Stimulated activated CD8-positive, alpha-beta memory T cell treated with anti-CD3 and anti-CD28 coated beads, Interleukin-2, amount 100 ng/mL, for 1 hour (primary cell): ENCODE results near the gene BORA.
"Not testable (repeated sequence)": the region's sequence is repeated elsewhere in the genome, so short reads cannot be mapped to it uniquely, and the experiment has no call there.

ENCODE experiments used
- DNase-seq, 2 donors: peaks; one replicate each; pipeline ENCODE4 v3.0.0-alpha.2; 2020; ENCODE audit warnings: low read depth in 2 of 2

Gene BORA

GRCh38 chr13:72727417-72728289 lies at the start of gene BORA, which contains the start of gene MZT1:
Gene BORA, plus strand, starts transcription at chr13:72727923. Its CDS starts 1,018 bp downstream, at chr13:72728941.
Gene MZT1, minus strand, starts transcription at chr13:72727629. Its CDS starts 27 bp downstream, at chr13:72727602.
- DNase-seq, result peak; percentile 87 to 88

DNA sequence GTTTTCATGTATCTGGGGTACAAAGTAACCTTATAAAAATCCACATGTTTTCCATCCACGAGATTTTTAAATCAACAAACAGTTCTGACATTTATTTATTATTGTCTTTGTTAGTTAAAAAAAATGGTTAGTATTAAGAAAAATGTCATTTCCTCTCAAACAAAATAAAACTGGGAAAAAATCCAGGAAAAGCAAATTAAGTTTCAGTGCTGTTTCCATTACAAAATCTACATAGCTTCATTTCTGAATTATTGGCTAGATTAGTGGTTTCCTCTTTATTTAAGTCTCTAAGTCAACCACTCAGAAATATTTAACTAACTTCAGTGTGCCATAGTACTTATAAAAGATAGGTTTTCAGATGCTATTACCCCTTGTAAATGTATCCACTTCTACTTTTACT lies 49.4 kb upstream of the BORA start:
- no peak for DNase-seq

- DNase-seq, result no peak
Measured at GRCh38 chr13:72680353-72680752, 47.4 kb upstream of the BORA start.

- DNase-seq, result no peak
Measured at GRCh38 chr13:72686766-72687165, 41.0 kb upstream of the BORA start.

DNA sequence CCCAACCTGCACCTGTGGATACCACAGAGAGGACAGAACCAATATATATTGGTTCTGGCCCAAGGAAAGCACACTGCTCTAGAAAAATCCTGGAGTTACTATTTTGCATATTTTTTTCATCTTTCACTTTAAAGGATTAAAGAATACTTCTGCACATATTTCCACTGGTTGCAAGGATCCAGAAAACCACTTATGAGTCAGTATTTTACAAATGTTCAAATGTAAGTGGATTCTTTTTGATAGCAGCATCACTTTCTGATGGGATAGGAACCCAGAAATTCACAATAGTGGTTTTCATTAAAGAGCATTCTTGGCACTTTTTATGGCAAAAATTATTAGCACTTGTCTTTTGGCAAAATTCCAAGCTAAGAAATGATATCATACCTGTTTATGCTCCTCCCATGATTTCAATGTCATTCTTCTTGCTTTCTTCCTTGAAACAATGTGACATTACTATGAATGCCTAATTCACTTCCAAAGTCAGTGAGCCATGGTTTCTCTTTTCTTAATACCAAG lies 38.5 kb upstream of the BORA start:
- no peak for DNase-seq

DNA sequence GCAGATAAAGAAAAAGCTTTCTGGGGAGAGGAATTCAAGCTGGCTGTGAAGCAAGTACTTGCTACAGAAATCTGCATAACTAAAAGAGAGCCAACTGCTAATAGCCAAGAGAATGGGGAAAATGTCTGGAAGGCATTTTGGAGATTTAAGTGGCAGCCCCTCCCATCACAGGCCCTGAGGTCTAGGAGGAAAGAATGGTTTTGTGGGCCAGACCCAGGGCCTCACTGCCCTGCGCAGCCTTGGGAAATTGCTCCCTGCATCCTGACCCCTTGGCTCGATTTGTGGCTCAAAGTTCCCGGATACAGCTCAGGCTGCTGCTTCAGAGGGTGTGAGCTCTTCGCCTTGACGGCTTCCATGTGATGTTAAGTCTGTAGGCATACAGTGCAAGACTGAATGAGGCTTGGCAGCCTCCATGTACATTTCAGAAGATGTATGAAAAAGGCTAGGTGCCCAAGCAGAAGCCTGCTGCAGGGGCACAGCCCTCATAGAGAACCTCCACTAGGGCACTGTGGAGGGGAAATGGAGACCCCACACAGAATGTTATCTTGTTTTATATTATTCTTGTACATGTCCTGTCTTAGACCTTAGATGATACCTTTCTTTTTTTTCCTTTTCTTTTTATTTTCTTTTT lies 34.7 kb upstream of the BORA start:
- DNase-seq, result no peak

DNA sequence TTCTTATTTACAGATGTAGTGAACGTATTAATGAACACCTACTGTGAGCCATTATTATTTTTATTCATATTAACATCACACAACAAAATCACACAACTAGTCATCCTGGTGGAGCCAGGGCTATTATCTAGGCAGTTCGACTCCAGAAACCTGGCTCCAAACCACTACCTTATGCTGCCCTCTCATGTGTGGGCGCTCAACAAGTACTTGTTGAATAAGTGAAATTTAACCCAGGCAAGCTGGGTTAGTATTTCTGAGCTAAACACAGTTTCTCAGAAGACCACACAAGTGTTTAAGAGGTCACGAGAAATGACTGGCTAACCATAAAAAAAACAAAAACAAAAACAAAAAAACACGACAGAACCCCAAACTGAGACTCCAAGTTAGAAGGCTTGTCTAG lies 33.9 kb upstream of the BORA start:
- DNase-seq, result no peak

- DNase-seq, result no peak
Measured at GRCh38 chr13:72694314-72694713, 33.4 kb upstream of the BORA start.

GRCh38 chr13:72696579-72696978 lies 31.1 kb upstream of the BORA start:
- no peak for DNase-seq

DNA sequence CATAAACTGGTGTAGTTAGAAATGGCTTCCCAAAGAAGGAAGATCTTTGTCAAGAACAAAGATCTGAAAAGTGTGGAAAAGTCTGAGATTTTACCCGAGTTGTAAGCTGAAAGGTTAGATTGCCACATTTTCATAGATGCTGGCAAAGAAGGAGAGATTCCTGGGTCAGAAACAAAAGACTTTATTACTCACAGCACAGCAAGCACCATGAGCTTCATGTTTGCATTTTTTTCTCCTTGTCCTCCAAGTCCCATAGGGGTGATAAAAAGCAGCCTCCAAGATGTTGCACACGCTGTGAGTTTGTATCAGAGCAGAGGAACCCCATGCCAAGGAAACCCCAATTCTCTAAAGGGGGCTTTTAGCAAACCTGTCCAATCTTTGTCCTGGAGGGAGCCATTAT lies 29.6 kb upstream of the BORA start:
- DNase-seq, result no peak

DNA sequence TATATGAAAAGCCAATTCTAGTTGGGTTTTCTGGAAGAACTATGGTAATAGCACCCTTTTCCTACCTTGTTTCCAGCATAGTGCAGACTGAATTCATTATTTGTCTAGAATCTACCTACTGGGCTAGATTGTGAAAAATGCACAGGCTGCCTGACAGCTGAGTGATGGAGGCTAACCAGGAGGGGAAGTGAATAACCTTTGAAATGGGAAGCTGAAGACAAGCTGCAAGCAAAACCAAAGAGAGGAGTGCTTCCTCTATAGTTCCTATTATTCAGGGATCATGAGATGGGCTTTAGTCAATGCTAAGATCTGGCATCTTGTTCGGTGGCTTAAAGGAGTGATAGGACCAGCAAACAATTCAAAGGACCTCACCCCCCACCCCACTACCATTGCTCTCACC lies 27.2 kb upstream of the BORA start:
- DNase-seq, result no peak

DNA sequence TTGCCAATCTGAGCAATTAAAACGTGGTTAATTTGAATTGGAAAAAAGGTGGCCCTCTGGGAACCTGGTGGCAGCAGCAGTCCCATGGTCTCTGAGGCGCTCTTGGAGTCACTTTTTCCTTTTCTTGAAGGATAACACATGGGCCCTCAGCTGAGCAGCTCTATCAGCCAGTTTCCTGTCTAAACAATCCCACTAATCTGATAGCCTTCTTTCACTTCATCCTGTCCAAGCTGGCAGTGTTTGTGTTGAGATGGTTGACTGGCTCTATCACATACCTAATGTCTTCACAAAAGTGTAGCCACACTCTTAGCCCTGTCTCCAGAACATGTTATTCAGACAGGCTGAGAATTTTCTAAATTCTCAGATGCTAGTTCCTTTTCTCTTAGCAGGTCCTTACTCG lies 10.9 kb upstream of the BORA start:
- no peak for DNase-seq

DNA sequence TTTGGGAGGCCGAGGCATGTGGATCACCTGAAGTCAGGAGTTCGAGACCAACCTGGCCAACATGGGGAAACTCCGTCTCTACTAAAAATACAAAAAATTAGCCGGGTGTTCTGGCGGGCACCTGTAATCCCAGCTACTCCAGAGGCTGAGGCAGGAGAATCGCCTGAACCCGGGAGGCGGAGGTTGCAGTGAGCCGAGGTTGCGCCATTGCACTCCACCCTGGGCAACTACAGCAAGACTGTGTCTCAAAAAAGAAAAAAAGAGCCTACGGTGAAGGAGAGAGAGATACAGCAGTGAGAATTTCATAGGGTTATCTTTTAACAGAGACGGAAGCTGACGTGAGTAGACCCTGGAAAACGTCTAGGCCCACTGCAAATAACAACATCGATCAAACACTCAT lies 1.5 kb upstream of the BORA start:
- DNase-seq, result not testable (repeated sequence)

DNA sequence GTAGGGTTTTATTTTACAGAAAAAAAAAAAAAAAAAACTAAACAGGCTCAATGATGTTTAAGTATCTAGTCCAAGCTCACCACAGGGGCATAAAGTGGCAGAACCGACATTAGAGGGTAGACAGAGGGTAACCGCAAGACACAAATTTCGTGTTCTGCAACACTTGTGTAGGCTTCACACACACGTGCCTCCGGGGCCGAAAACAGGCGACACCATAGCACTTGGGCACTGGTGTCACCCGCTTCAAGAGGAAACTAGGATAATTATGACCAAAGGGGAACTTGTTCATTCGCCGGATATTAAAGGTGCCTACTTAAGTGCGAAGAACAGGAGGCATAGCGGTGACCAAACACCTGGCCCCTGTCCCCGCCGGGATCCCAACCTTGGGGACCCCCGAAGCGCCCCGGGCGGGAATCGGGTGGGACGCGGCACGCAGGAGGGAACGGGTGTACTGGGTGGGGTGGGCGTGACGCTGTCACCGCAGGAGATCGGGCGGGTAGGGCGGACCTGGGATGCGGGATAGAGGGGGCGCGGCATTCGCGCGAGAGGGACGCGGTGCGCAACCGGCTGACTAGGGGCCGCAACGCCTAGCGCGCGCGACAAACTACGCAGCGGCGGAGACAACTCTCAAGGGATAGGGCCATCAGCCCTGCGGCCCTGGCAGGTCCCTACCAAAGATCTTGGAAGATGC lies 852 bp upstream of the BORA start:
- DNase-seq, result peak in 1 of 2 donors; percentile 16

- no peak for DNase-seq
Measured at GRCh38 chr13:72728290-72728605, 525 bp downstream of the BORA start.

GRCh38 chr13:72737033-72737432 lies 9.3 kb downstream of the BORA start:
- DNase-seq, result no peak

DNA sequence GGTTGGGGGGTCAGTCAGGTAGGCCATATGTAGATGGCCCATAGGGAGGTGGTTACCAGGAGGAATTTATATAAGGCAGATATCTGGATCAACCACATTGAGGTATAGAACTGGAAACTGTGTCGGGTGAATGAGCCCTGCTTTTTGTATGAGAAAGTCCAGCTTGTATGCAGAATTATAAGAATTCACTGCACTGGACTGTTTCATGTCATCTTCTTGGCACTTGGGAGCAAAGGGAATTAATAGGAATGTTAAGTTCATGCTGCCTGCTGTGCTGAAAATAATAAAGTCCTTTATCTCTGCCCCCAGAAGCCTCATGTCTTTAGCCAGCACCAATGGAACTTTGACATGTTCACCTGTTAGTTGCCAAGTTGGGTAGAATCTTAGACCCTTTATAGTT lies 12.3 kb downstream of the BORA start:
- DNase-seq, result no peak

GRCh38 chr13:72745260-72745659 lies 17.5 kb downstream of the BORA start:
- DNase-seq, result no peak

DNA sequence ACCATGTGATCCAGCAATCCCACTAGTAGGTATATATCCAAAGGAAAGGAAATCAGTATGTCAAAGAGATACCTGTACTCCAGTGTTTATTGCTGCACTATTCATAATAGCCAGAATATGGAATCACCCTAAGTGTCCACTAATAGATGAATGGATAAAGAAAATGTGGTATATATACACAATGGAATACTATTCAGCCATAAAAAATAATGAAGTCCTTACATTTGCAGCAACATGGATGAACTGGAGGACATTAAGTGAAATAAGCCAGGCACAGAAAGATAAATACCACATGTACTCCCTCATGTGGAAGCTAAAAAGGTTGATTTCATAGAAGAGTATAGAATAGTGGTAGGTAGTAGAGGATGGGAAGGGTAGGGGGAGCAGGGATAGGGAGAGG lies 23.5 kb downstream of the BORA start:
- no peak for DNase-seq

- DNase-seq, result no peak
Measured at GRCh38 chr13:72754111-72754510, 26.4 kb downstream of the BORA start.

DNA sequence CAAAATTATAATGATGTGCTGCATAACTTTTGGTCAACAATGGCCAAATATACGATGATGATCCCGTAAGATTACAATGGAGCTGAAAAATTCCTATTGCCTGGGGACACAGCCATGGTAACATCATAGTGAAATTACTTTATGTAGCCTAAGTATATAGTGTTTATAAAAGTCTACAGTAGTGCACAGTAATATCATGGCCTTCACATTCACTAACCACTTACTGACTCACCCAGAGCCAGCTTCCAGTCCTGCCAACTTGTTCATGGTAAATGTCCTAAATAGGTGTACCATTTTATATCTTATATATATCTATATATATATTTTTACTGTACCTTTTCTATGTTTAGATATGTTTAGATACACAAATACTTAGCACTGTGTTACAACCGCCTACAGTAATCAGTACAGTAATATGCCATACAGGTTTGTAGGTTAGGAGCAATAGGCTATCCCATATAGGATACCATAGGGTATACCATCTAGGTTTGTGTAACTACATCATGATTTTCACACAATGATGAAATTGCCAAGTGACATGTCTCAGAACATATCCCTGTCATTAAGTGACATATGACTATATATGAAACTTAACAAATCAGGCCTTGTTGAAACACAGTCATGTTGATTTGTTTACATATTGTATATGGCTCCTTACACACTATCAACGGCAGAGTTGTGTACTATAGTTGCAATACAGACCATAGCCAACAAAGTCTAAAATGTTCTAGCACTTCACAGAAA lies 30.2 kb downstream of the BORA start:
- no peak for DNase-seq

DNA sequence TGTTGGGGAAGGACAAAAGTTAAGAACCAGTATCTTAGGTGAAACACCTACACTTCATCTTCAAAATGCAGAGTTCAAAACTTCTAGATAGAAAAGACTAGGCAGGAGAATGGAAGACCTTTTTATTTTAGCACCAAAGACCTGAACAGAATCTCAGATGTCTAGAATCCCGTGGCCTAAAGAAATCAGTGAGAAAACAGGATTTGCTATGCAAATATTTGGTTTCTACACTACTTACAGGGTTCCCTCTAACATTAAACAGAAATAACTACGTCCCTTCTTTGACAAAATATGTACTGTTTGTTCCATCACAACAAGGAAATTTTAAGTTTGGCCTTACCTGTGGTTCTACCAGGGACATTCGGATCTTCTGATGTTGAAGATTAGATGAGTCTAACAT lies 32.5 kb downstream of the BORA start:
- no peak for DNase-seq
